Body of pancreas (tissue), 4 donors: Measurements from ENCODE around the gene RTL10.

Experiments
- CTCF ChIP-seq, 7 experiments: fragments of 450-650 bp in 4 of 7; fragments of 200-600 bp in 3 of 7; sonication (generic) in 3 of 7; IDR thresholded peaks; one replicate each; pipeline ENCODE4 v1.5.1; 2016 to 2019; ENCODE audit warnings: antibody characterized with exemption in 7 of 7
- POLR2A ChIP-seq, 3 donors: fragments of 450-650 bp; IDR thresholded peaks; one replicate each; pipeline ENCODE4 v1.6.1; 2016; ENCODE audit warnings: antibody characterized with exemption in 3 of 3, mild to moderate bottlenecking in 2 of 3

DNA sequence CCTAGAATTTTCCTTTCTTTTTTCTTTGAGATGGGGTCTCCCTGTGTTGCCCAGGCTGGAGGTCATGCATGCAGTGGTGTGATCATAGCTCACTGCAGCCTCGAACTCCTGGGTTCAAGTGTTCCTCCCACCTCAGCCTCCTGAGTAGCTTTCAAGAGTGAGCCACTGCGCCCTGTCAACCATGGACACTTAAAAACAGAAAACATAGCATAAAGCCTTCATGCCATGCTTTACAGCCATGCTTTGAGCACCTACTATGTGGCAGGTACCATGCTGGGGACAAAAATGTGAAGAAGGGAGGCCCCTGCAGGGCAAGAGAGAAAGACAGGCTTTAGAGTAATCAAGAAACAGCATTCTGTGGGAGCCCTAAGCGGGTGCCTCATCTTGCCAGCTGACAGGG is 13.7 kb upstream of the RTL10 start:
- TF ChIP-seq POLR2A (IDR thresholded peaks at IDR 0.05) (no peak), CTCF (IDR thresholded peaks at IDR 0.05) (no peak)
